ENCODE measurements around the gene SLC16A3. TPM values are rescaled to one million over a fixed set of nuclear protein-coding genes. Genes with fewer than 3 reads are reported as not detected.
A peak's percentile ranks its signal among the peaks of the same experiment; 100 is the strongest.

Gene SLC16A3
- total RNA-seq, 1 donor from 2014 or later, result 18.1 TPM

- Mint-ChIP-seq H3K4me1 (ENCODE audit: unreplicated experiment) (peaks cover 38% of the 10 kb centered on the region), H3K27ac (ENCODE audit: unreplicated experiment) (peak overlapping the region; percentile 81), H3K4me3 (ENCODE audit: unreplicated experiment) (no peak overlapping the region), H3K36me3 (ENCODE audit: unreplicated experiment) (peaks cover 48% of the 10 kb centered on the region), H3K27me3 (ENCODE audit: unreplicated experiment) (no peaks in the 10 kb centered on the region), H3K9me3 (ENCODE audit: unreplicated experiment) (no peaks in the 10 kb centered on the region)
- no peak for TF ChIP-seq CTCF (IDR thresholded peaks at IDR 0.05)
- DNase-seq (ENCODE audit: extremely low spot score, unreplicated experiment), result no peak
Measured at GRCh38 chr17:82246365-82247181, 17.7 kb downstream of the SLC16A3 start.

- peak overlapping the region; percentile 81 for H3K27ac Mint-ChIP-seq (ENCODE audit: unreplicated experiment)
- H3K9me3 Mint-ChIP-seq (ENCODE audit: unreplicated experiment), result no peaks in the 10 kb centered on the region
- peaks cover 54% of the 10 kb centered on the region for H3K36me3 Mint-ChIP-seq (ENCODE audit: unreplicated experiment)
- H3K4me3 Mint-ChIP-seq (ENCODE audit: unreplicated experiment), result no peak overlapping the region
- H3K4me1 Mint-ChIP-seq (ENCODE audit: unreplicated experiment), result peaks cover 31% of the 10 kb centered on the region
- no peak for DNase-seq (ENCODE audit: extremely low spot score, unreplicated experiment)
- TF ChIP-seq CTCF (IDR thresholded peaks at IDR 0.05), result no peak
- H3K27me3 Mint-ChIP-seq (ENCODE audit: unreplicated experiment), result no peaks in the 10 kb centered on the region
Measured at GRCh38 chr17:82247182-82247823, 18.5 kb downstream of the SLC16A3 start.

- H3K4me1 Mint-ChIP-seq (ENCODE audit: unreplicated experiment), result peaks cover 25% of the 10 kb centered on the region
- no peak for TF ChIP-seq CTCF (IDR thresholded peaks at IDR 0.05)
- H3K4me3 Mint-ChIP-seq (ENCODE audit: unreplicated experiment), result no peak overlapping the region
- peak overlapping the region; percentile 81 for H3K27ac Mint-ChIP-seq (ENCODE audit: unreplicated experiment)
- H3K27me3 Mint-ChIP-seq (ENCODE audit: unreplicated experiment), result no peaks in the 10 kb centered on the region
- peaks cover 61% of the 10 kb centered on the region for H3K36me3 Mint-ChIP-seq (ENCODE audit: unreplicated experiment)
- H3K9me3 Mint-ChIP-seq (ENCODE audit: unreplicated experiment), result no peaks in the 10 kb centered on the region
- no peak for DNase-seq (ENCODE audit: extremely low spot score, unreplicated experiment)
Measured at GRCh38 chr17:82247856-82248671, 19.2 kb downstream of the SLC16A3 start.

GRCh38 chr17:82248815-82249674 is 20.2 kb downstream of the SLC16A3 start:
- no peaks in the 10 kb centered on the region for H3K9me3 Mint-ChIP-seq (ENCODE audit: unreplicated experiment)
- H3K36me3 Mint-ChIP-seq (ENCODE audit: unreplicated experiment), result peaks cover 58% of the 10 kb centered on the region
- no peak overlapping the region for H3K27ac Mint-ChIP-seq (ENCODE audit: unreplicated experiment)
- TF ChIP-seq CTCF (IDR thresholded peaks at IDR 0.05), result no peak
- peaks cover 25% of the 10 kb centered on the region for H3K4me1 Mint-ChIP-seq (ENCODE audit: unreplicated experiment)
- H3K27me3 Mint-ChIP-seq (ENCODE audit: unreplicated experiment), result no peaks in the 10 kb centered on the region
- no peak for DNase-seq (ENCODE audit: extremely low spot score, unreplicated experiment)
- no peak overlapping the region for H3K4me3 Mint-ChIP-seq (ENCODE audit: unreplicated experiment)

Data from osteocyte (in vitro differentiated cells).